C4-2B (cell line): ENCODE results near the gene GARS1.

Experiments used
- ZFX ChIP-seq: fragments of 450-650 bp; IDR thresholded peaks from 2 replicates; pipeline ENCODE4 v1.6.1; 2017
- TF ChIP-seq, protein P1 (sequence below): fragments of 450-650 bp; conservative IDR thresholded peaks from 2 replicates; pipeline ENCODE4 v1.5.1; 2017; ENCODE audit warnings: mild to moderate bottlenecking

DNA sequence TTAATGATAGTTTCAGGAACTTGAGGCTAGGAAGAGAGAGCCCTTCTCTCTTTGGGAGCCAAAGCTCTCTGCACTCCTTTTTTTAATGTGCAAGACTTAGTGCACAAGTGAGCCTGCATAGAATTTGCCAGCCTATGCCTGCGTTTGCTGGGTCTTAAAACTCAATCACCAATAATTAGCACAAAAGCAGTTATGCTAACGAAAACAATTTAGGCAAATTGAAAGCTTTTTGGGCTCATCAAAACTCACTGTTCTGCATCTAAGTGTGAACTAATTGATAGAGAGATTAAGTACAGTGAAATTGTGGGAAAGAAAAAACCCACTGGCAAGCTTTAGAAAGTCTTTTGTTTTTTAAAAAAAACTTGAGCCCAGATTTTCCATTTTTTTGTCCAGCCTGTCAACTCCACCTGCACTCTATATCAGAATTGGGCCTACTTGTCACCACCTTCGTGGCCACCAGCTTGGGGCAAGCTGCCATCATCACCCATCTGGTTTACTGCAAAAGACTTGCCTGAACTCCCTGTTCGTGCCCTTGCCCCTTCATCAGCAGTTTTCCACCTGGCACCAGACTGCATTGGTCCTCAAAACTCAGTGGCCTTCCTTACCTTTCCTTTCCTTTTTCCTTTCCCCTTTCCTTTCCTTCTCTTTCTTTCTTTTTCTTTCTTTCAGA lies 49.7 kb downstream of the GARS1 start:
- TF ChIP-seq, protein P1, sequence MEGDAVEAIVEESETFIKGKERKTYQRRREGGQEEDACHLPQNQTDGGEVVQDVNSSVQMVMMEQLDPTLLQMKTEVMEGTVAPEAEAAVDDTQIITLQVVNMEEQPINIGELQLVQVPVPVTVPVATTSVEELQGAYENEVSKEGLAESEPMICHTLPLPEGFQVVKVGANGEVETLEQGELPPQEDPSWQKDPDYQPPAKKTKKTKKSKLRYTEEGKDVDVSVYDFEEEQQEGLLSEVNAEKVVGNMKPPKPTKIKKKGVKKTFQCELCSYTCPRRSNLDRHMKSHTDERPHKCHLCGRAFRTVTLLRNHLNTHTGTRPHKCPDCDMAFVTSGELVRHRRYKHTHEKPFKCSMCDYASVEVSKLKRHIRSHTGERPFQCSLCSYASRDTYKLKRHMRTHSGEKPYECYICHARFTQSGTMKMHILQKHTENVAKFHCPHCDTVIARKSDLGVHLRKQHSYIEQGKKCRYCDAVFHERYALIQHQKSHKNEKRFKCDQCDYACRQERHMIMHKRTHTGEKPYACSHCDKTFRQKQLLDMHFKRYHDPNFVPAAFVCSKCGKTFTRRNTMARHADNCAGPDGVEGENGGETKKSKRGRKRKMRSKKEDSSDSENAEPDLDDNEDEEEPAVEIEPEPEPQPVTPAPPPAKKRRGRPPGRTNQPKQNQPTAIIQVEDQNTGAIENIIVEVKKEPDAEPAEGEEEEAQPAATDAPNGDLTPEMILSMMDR: no peak
- TF ChIP-seq ZFX: no peak
